Measurements from ENCODE around the gene UPF2. TPM values are rescaled to one million over a fixed set of nuclear protein-coding genes. Genes with fewer than 3 reads are reported as not detected.

UPF2 gene
- total RNA-seq, 1 donor from 2014 or later, result 16.1 TPM

DNA sequence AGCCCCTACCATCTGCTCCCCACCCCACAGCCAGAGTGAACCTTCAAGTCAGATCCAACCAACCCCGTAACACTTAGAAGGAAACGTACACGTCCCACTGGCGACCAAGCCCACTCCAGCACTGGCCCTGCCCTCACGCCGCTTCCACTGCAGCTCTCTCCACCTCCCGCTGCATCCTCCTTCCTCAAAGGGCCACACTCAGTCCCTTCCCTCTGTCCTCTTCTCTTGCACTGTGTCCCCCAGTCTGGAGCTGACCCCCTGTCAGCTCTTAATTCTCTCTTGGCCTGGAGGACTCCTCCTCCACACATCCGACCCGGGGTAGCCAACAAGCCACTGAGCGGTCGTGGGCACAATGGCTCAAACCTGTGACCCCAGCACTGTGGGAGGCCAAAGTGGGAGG, 133.6 kb downstream of the UPF2 start:
- TF ChIP-seq, protein P1, sequence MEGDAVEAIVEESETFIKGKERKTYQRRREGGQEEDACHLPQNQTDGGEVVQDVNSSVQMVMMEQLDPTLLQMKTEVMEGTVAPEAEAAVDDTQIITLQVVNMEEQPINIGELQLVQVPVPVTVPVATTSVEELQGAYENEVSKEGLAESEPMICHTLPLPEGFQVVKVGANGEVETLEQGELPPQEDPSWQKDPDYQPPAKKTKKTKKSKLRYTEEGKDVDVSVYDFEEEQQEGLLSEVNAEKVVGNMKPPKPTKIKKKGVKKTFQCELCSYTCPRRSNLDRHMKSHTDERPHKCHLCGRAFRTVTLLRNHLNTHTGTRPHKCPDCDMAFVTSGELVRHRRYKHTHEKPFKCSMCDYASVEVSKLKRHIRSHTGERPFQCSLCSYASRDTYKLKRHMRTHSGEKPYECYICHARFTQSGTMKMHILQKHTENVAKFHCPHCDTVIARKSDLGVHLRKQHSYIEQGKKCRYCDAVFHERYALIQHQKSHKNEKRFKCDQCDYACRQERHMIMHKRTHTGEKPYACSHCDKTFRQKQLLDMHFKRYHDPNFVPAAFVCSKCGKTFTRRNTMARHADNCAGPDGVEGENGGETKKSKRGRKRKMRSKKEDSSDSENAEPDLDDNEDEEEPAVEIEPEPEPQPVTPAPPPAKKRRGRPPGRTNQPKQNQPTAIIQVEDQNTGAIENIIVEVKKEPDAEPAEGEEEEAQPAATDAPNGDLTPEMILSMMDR (IDR thresholded peaks at IDR 0.05; ENCODE audit: insufficient read depth, low read length, severe bottlenecking), result no peak
- no peak overlapping the region for H3K4me3 ChIP-seq (ENCODE audit: low read depth, low read length)
- H3K36me3 ChIP-seq (ENCODE audit: control insufficient read depth, insufficient read depth, low read length), result no peaks in the 10 kb centered on the region
- DNase-seq (ENCODE audit: low read depth), result no peak
- no peaks in the 10 kb centered on the region for H3K27me3 ChIP-seq (ENCODE audit: control insufficient read depth, insufficient read depth, low read length)
- no peak for FAIRE-seq

DNA sequence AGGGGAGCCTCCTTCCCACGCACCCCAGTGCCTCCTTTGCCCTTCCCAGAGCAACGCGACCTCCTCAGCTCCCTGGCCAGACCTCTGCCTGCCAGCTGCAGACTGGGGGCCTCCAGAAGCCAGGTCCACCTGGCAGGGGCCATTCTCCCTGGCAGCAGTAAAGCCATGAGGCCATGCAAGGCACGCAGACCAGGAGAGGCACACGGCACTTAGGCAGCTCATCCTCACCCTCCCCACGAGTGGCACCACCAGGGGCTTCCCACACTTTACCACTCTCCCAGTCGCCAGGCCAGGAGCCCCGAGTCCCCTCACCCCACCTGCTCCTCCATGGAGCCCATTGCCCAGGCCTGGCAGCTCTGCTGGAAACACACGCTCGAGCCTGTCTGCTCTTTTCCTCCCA, 134.1 kb downstream of the UPF2 start:
- Histone ChIP-seq H3K27me3 (ENCODE audit: control insufficient read depth, insufficient read depth, low read length) (no peaks in the 10 kb centered on the region), H3K4me3 (ENCODE audit: low read depth, low read length) (no peak overlapping the region), H3K36me3 (ENCODE audit: control insufficient read depth, insufficient read depth, low read length) (no peaks in the 10 kb centered on the region)
- no peak for DNase-seq (ENCODE audit: low read depth)
- FAIRE-seq, result no peak
- TF ChIP-seq, protein P1 (IDR thresholded peaks at IDR 0.05; ENCODE audit: insufficient read depth, low read length, severe bottlenecking), result no peak

DNA sequence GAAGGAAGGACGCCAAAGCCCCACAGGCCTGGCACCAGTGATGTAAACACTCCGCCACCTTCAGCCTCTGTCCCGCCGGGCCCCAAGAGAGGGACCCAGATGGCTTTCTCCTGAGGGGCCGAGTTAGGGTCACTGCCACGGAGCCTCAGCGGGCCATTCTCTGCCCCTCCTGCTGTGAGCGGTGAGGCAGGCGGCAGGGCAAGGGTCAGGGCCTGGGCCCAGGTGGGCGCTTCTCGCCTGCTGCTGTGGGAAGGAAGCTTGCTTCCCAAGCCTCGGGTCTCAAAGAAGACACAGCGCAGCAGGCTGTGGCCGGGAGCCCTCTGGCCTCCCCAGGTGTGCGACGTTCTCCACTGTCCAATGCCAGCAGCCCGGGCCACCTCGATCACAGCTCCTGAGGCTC, 134.7 kb downstream of the UPF2 start:
- TF ChIP-seq, protein P1 (IDR thresholded peaks at IDR 0.05; ENCODE audit: insufficient read depth, low read length, severe bottlenecking), result no peak
- no peak overlapping the region for H3K4me3 ChIP-seq (ENCODE audit: low read depth, low read length)
- FAIRE-seq, result no peak
- H3K36me3 ChIP-seq (ENCODE audit: control insufficient read depth, insufficient read depth, low read length), result no peaks in the 10 kb centered on the region
- no peaks in the 10 kb centered on the region for H3K27me3 ChIP-seq (ENCODE audit: control insufficient read depth, insufficient read depth, low read length)
- DNase-seq (ENCODE audit: low read depth), result no peak

DNA sequence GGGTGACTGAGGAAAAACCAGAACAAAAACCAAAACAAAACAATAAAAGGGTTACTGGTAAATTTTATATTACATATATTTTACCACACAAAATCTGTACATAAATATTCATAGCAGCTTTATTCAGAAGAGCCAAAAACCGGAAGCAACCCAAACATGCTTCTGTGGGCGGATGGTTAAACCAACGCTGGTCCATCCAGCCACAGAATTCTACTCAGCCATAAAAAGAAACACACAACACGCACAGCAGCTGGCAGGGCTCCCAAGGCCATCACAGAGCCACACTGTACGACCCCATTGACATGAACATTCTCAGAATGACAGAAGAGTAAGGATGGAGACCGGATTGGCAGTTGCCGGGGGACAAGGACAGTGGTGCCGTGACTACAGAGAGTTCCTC, 135.9 kb downstream of the UPF2 start:
- DNase-seq (ENCODE audit: low read depth), result no peak
- Histone ChIP-seq H3K4me3 (ENCODE audit: low read depth, low read length) (no peak overlapping the region), H3K27me3 (ENCODE audit: control insufficient read depth, insufficient read depth, low read length) (no peaks in the 10 kb centered on the region), H3K36me3 (ENCODE audit: control insufficient read depth, insufficient read depth, low read length) (no peaks in the 10 kb centered on the region)
- FAIRE-seq, result peak; percentile 85
- TF ChIP-seq, protein P1 (IDR thresholded peaks at IDR 0.05; ENCODE audit: insufficient read depth, low read length, severe bottlenecking), result no peak

DNA sequence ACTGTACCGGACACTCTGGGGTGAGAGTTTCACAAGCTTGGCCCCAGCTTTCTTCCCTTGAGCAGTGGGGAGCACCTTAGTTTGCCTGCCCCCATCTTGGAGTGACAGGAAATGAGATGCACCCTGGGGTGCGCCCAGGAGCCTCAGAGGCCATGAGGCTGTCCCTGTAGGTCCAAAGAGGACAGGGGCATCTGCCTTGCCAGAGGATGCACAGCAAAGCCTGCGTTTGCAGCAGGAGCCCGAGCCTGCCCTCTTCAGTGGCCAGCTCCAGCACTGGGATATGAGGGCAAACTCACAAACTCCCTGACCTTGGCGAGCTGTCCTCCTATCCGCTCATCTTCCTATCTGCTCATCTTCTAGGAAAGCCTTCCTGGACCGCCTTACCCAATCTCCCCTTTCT, 140.0 kb downstream of the UPF2 start:
- no peak for FAIRE-seq
- no peaks in the 10 kb centered on the region for H3K36me3 ChIP-seq (ENCODE audit: control insufficient read depth, insufficient read depth, low read length)
- TF ChIP-seq, protein P1 (IDR thresholded peaks at IDR 0.05; ENCODE audit: insufficient read depth, low read length, severe bottlenecking), result no peak

DNA sequence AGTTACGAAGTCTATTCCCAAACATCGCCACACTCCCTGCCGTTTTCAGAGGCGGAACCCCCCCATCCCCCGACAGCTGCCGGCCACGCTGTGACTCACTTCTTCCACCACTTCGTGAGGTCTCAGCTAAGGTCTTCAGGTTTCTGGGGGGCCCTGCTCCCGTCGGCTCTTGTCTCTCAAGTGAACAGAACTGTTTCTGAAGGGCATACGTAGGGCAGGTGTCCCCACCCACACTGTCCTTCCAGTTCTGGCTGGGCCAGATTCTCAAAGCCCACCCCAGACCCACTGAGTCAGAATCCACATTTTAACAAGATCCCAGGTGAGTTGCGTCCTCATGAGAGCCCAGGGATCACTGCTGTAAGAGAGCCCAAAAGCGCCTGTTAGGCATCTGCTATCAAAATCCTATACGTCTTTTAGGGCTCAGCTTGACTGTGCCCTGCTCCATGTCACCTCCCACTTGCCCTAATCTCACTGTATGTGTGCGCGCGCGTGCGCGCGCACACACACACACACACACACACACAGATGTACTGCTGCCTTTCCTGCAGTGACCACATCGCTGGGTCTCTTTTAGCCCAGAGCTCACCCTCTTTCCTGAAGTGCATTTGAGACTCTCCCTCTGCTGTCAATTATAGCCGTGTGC, 140.7 kb downstream of the UPF2 start:
- FAIRE-seq, result no peak
- Histone ChIP-seq H3K27me3 (ENCODE audit: control insufficient read depth, insufficient read depth, low read length) (no peaks in the 10 kb centered on the region), H3K4me3 (ENCODE audit: low read depth, low read length) (no peak overlapping the region), H3K36me3 (ENCODE audit: control insufficient read depth, insufficient read depth, low read length) (no peaks in the 10 kb centered on the region)
- TF ChIP-seq, protein P1 (IDR thresholded peaks at IDR 0.05; ENCODE audit: insufficient read depth, low read length, severe bottlenecking), result no peak
- DNase-seq (ENCODE audit: low read depth), result no peak

More for the DNA sequence above, 140.0 kb downstream of the UPF2 start:
- Histone ChIP-seq H3K4me3 (ENCODE audit: low read depth, low read length) (no peak overlapping the region), H3K27me3 (ENCODE audit: control insufficient read depth, insufficient read depth, low read length) (no peaks in the 10 kb centered on the region)
- no peak for DNase-seq (ENCODE audit: low read depth)
